OCI-LY3 (cell line): ENCODE measurements around the gene CHST11.

Experiments
- EZH2phosphoT487 ChIP-seq: fragments of 200-600 bp; shearing (Covaris generic); IDR thresholded peaks from 2 replicates; pipeline ENCODE4 v1.6.1; 2018; ENCODE audit warnings: antibody characterized with exemption, mixed run types, low read depth
- TF ChIP-seq, protein P1 (sequence below): fragments of 200-600, 300-600 bp; sonication (generic); IDR thresholded peaks from 2 replicates; pipeline ENCODE4 v1.5.1; 2014; ENCODE audit warnings: antibody characterized with exemption, low read length, low read depth

DNA sequence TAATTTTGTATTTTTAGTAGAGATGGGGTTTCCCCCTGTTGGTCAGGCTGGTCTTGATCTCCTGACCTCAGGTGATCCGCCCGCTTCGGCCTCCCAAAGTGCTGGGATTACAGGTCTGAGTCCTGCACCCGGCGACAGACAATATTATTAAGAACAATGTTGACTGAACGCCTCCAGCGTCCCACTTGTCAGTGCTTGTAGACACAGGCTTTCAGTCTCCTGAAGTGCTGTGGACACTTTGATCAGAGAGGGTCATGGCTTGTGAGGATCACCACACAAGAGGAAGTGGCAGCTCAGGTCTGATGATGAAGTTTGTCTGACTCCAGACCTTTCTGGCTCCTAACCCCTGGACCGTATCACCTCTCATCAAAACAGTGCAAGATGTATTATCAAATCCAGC is 114.6 kb downstream of the CHST11 start:
- TF ChIP-seq EZH2phosphoT487: no peak
- TF ChIP-seq, protein P1, sequence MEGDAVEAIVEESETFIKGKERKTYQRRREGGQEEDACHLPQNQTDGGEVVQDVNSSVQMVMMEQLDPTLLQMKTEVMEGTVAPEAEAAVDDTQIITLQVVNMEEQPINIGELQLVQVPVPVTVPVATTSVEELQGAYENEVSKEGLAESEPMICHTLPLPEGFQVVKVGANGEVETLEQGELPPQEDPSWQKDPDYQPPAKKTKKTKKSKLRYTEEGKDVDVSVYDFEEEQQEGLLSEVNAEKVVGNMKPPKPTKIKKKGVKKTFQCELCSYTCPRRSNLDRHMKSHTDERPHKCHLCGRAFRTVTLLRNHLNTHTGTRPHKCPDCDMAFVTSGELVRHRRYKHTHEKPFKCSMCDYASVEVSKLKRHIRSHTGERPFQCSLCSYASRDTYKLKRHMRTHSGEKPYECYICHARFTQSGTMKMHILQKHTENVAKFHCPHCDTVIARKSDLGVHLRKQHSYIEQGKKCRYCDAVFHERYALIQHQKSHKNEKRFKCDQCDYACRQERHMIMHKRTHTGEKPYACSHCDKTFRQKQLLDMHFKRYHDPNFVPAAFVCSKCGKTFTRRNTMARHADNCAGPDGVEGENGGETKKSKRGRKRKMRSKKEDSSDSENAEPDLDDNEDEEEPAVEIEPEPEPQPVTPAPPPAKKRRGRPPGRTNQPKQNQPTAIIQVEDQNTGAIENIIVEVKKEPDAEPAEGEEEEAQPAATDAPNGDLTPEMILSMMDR: no peak
